Jurkat, Clone E6-1 (cell line): ENCODE data around the gene CLEC16A.

Source experiments
- DNase-seq: peaks from one replicate; pipeline ENCODE4 v3.0.0-alpha.2; 2011; ENCODE audit warnings: low read depth, low spot score
- H3K4me3 ChIP-seq: 2 replicates; pipeline ENCODE4 v1.5.1; 2011; ENCODE audit warnings: mild to moderate bottlenecking, low read length, control low read depth, moderate library complexity

The CLEC16A gene

DNA sequence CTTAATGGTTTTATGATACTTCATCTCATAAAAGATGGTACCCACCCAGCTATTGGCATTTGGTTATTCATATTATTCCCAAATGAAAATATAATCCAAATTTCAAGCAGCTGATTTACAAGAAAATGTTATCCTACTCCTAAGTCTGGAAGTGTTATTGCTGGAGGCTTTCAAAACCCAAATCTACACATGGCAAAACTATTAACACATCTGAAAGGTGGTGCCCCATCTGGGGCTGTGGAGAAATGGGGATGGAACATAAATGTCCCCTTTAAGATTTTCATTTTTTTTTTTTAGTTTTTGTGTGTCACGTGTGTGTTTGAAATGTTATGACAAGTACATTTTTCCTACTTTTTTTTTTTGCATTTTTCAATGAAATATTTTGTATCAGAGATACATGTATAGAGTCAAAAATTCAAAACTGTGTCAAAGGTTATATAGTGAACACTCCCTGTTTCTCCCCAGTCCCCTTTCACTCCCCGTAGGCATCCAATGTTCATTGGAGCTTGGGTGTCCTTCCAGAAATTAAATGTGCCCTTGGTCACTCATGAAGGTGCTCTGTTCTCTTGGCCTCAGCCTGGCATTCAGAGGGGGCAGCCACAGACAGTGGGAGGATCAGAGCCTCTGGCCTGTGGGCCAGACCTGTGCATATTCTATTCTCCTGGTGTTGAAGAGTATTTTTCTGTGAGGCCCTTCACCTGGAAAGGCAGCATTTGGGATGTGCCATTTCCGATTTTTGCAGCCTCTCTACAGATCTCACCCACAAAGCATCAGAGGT, 79.1 kb downstream of the CLEC16A start:
- no peak overlapping the region for H3K4me3 ChIP-seq
- no peak for DNase-seq

DNA sequence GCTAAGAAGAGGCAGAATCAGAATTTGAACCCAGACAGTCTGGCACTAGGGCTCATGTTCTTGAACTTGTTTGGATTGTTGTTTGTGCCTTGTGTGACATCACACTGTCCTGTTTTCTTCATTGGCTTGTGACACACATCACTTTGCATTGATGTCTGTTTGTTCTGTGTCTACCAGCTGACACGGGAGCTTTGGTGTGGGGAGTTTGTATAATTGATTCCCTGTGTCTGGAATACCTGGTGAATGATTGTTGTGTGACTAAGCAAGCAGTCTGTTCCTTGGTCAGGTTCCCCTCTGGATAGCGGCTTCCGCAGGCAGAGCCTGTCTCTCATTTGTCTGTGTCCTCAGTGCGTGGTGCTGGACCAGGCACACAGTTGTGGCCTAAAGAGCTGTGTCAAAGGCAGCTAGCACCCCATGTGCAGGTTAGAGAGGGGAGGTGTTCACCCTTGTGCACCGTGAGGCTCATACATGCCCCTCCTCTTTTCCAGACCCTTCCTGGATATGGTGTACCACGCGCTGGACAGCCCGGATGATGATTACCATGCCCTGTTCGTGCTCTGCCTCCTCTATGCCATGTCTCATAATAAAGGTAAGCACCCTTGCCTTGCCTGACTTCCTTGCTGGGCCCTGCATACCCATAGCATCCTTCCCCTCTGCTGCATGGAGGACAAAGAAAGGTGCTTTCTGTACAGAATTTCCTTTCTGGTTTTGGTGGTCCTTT, 80.1 kb downstream of the CLEC16A start:
- no peak overlapping the region for H3K4me3 ChIP-seq
- DNase-seq: no peak

DNA sequence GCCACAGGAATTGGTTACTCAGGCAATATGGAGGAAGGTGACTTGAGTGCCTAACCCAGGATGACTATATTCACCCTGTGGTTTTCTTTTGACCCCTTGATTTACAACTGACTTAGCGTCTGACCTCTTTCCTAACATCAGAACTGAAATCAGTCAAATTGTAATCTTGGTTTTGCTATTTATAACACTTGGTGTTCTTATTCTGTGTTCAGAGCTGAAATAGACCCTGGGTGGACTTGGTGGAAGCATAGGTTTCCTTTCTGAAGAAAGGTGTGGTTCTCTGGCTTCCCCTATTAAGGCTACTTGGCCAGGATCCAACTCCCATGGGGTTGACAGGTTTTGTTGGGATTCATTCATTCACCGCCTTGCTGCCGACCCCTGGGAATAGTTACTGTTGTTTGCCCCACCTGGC, 80.8 kb downstream of the CLEC16A start:
- DNase-seq: no peak
- H3K4me3 ChIP-seq: no peak overlapping the region

DNA sequence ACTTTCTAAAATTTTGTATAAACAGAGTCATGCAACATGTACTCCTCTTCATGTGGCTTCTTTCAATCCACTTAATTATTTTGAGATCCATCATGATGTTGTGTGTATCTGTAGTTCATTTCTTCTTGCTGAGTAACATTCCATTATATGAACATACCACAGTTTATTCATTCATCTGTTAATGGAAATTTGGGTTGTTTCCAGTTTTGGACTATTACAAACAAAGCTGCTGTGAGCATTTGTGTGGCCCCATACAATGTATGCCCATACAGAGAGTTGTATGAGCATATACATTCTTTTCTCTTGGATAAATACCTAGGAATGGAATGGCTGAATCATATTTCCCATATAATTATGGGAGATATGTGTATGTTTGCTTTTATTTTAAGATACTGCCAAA, 85.6 kb downstream of the CLEC16A start:
- no peak for DNase-seq
- H3K4me3 ChIP-seq: no peak overlapping the region

DNA sequence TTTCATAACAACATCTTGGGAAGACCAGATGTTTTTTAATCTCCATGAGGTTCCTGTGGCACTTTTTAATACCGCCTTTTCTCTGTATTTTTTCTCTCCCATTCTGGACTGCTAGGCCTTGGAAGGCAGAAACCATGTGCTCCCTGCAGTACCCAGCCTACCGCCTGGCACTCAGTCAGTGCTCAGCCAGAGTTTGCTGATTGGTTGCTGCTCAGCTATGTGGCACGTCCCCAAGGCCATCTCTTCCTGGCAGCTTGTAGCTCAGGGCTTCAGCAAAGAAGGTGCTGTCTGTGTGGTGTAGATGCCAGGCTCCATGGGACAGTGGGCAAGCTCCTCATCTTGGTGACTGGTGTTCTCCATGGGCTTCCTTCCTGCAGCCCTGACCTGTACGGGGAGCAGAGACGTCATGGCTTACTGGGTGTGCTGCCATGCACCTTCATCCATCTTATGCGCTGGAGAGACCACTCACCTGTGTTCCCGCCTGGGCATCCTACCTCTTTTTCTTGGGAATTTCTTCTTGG, 86.7 kb downstream of the CLEC16A start:
- no peak for DNase-seq
- no peak overlapping the region for H3K4me3 ChIP-seq

DNA sequence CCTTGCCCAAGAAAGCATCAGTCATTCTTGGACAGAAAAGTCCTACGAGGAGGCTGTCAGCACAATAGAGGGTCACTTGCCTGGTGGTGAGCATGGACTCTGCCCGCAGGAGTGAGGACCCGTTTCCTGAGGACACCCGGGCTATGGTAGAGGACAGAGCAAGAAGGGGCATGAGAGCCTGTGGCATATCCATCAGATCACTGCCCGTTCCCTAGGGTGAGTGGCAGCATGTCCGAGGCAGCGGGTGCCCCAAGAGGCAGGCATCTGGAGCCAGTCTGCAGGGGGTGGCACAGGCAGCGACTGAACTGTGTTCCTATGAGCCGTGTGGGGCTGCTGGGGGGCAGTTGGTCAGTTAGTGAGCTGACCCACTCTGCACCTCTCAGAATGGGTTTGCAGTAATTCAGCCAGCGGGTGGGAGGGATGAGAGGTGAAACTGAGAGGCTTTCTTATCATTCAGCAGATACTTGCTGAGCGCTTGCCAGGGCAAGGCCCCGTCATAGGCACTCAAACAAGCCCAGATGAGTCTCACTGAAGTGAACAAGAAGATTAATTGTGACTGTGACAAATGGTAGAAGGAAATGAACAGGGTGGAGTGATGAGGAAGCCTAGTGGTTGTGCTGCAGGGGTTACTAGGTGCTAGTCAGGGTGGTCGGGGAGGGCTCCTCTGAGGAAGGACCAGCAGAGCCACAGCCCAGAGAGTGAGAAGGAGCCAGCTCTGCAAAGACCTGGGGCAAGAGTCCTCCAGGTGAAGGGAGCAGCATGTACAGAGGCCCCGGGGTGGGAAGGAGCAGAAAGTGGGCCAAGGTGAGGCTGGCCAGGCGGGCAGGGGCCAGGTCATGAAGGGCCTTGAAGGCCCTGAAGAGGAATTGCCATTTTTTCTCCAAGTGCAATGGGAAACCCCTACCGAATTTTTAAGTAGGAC, 87.9 kb downstream of the CLEC16A start:
- no peak for DNase-seq

DNA sequence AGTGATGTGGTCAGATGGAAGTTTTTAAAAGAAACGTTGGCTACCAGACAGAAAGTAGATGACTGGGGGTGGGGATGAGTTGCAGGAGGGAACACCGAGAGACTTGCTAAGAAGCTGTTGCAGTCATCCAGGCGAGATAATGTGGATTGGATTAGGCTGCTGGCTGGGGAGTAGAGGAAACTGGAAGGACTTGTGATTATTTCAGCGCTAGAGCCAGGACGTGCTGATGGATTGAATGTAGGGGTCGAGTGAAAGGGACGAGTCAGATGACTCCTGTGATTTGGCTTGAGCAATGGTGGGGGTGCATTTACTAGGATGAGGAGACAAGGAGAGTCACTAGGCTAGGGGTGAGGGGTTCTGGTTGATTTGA, 88.5 kb downstream of the CLEC16A start:
- H3K4me3 ChIP-seq: no peak overlapping the region
- DNase-seq: no peak

More for the DNA sequence above, 87.9 kb downstream of the CLEC16A start:
- H3K4me3 ChIP-seq: no peak overlapping the region

DNA sequence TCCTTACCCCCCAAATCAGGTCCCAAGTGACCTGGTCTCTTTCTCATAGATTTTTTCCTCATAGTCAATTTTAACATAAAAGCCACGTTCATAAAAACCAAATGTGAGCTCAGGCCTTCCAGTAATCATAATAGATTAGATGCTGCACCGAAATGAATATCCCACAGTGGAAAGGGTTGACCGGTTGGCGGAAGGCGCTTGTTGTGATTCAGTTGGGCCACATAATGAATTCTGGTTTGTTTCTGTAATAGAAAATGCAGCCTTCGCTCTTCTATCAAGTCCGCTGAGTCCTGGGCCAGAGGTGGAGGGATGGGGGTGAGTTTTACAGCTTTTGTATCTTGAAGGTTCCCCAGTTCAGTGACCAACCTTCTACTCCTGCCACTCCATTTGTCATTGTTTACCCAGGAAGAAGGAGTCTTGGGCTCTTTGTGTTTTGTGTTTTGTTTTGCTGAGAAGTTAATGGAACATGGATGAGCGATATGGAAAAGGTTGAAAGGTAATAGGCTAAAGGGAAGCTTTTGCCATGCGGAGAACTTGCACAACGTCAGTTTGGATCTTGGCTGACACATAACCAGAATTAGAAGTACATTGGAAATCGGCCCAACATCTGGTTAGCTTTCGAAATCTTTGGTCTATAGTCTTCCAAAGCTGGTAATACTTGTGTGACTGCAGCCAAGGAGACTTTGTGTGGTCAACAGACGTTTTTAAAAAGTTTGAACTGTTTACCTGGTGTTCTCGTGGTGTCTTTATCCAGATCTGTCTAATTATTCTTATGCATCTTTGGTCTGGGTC, 89.5 kb downstream of the CLEC16A start:
- no peak for DNase-seq
- H3K4me3 ChIP-seq: no peak overlapping the region

DNA sequence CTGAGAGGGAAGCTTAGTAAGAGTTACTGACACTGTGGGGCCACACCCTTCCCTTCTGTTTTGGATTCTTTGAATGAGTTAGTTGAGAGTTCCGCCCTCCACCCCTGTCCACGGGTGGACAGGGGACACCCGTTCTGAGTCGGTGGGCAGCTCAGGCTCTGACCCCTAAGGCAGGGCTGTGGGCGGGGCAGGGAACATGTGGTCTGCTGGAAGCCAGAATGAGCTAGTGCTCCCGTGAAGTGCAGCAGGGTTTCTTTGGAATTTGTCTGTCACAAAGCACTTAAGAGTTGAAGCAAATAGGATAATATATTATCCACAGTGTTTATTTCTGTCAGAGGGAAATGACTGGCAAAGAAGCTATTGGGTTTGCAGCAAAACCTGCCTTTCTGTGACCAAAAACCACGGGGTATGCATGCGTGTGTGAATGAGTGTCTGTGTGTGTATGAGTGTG, 90.1 kb downstream of the CLEC16A start:
- H3K4me3 ChIP-seq: no peak overlapping the region
- DNase-seq: no peak

DNA sequence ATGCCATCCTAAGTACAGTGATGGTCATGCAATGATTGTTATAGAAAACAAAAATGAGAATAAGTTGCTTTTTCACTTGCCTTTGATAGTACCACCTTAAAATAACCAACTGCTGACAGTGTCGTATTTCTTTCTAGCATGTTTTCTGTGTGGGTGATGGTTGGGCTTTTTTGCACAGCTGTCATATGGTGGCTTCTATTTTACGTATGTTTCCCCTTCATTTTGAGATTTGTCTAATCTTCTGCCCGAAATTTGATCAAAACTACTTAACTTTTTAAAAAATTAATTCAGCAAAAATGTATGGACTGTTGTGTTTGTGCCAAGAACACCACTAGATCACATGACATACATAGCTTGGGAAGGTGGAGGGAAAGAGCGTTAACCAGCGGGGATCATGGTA, 90.7 kb downstream of the CLEC16A start:
- no peak for DNase-seq

DNA sequence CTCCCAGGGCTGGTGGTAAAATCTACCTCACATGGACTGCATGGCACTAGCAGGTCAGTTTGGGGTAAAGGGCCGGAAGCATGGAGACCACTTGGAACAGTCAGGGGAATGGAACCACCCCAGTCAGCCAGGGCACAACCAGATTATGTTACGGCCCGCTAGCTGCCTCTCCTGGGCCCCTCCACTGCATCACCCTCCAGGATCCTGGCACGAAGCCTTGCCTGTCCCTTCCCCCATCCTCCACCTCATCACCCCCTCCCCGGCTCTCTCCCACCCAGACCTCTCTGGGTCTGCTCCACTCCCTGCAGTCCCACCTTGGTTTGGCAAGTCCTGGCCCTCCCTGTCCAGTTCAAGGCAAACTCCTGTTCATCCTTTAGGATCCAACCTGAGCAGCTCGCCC, 91.7 kb downstream of the CLEC16A start:
- H3K4me3 ChIP-seq: no peak overlapping the region
- DNase-seq: no peak

More for the DNA sequence above, 90.7 kb downstream of the CLEC16A start:
- H3K4me3 ChIP-seq: no peak overlapping the region

DNA sequence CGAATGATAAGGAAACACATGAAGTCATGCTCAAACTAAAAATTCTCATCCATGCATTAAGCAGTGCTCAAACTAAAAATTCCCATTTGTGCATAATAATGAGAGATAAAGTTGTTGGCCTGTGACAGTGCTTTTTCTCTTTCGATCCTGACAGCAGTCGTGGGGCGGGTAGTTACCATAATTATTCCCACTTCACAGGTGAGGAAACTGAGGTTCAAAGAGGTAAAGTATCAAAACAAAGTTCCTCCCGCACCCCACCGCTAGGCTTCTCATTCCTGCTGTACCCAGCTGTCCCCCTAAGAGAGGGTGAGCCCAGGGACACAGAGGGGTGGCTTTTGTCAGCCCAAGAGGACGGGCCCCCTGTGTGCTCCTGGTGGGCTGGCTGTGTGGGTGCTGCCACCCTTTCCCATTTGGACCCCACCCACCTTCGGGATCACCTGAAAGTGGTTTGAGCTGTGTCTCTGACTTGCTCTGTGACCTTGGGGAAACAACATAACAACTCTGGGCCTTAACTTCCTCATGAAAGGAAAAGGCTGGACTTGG, 92.6 kb downstream of the CLEC16A start:
- H3K4me3 ChIP-seq: no peak overlapping the region
- DNase-seq: no peak

DNA sequence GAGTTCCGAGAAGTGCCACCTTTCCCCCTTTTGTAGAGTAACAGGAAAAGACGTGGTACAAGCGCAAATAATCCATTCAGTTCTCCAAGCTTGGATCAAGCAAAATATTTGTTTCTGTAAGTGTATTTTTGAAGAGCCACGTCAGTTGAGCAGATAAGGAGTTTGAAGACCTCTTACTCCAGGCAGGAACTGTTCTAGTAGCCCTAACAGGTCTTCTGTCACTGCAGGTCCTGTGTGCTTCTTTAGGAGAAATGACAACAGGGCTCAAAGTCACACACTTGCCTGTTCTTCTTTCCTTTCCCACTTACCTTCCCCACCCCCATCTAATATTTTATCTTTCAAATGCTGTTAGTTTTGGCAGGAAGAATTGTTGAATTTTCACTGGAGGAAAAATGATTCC, 93.9 kb downstream of the CLEC16A start:
- no peak for DNase-seq
- H3K4me3 ChIP-seq: no peak overlapping the region

DNA sequence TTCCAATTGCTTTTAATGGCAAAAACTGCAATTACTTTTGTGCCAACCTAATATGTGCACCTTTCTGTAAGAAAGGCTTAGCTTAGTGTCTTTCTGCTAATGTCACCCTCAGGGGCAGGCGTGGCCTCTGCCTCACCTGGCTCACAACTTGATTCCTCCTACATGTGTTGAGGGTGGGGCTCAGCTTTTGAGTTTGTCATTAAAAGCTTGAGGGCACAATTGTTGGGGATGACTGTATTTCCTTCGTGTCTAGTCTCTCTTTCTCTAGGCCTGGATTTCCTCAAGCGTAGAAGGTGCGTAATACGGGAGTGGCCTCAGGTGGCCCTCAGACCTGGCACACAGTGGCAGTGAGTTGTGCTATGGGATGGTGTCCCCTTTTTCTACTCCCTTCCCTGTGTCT, 94.4 kb downstream of the CLEC16A start:
- DNase-seq: no peak

DNA sequence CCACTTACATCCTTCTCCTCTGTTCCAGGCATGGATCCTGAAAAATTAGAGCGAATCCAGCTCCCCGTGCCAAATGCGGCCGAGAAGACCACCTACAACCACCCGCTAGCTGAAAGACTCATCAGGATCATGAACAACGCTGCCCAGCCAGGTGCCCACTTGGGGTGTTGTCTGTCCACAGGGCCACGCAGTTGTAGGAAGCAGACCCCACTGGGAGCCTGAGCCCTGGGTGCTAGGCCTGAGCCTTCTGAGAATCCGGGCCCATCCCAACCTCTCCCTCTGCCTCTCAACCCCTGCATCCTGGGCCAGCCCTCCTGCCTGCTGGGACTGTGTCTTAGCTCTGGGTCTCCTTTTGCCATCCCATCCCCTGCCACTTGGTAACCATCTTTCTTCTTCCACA, 95.4 kb downstream of the CLEC16A start:
- DNase-seq: no peak
- H3K4me3 ChIP-seq: no peak overlapping the region

More for the DNA sequence above, 94.4 kb downstream of the CLEC16A start:
- no peak overlapping the region for H3K4me3 ChIP-seq

DNA sequence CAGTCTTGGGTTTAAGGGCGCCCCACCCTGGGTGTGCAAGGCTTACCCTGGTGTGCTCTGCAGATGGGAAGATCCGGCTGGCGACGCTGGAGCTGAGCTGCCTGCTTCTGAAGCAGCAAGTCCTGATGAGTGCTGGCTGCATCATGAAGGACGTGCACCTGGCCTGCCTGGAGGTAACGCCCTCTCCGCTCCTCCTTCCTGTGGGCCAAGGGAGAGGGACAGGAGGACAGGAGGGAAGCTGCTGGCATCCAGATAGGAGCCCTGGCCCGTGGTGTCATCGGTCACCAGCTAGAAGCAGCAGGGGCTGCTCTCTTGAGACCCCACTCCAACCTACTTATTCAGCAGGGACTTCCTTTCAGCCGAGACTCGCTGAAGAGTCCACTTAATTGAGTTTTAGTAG, 97.8 kb downstream of the CLEC16A start:
- H3K4me3 ChIP-seq: no peak overlapping the region
- DNase-seq: no peak

DNA sequence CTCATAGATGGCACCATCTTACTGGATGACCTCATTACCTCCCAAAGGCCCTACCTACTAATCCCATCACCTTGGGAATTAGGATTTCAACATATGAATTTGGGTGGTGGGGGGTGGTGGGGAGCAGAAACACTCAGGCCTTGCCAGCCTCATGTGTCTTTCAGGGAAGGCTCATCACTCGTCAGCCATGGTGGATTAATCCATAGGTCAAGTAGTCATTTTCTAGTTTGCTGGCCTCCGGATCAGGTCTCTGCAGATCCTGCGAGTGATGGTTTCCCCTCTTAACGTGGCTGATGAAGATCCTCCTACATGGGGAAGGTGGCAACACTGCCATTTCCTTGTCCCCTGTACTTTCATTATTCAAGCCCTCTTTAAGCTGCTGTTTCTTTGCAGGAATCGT, 101.1 kb downstream of the CLEC16A start:
- no peak for DNase-seq
- H3K4me3 ChIP-seq: no peak overlapping the region

DNA sequence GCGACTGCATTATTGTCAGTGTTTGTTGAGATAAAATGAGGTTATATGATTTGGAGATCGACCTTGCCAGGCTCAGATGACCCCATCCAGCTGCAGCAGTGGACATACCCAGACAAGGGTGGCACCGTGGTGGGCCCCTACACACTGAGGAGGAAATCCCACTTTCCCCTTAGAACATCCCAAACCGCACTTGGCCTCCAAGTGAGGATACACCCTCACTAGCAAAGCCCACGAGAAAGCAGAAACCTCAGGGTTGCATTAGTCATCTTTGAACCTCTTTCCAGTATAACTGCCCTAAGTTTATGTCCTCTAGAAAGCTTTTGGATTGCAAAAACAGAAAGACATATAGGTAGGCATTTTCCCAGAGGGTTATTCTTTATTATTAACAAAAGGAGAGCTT, 101.5 kb downstream of the CLEC16A start:
- no peak for DNase-seq
- no peak overlapping the region for H3K4me3 ChIP-seq
